ENCODE data around the gene DCDC1.

Gene DCDC1

GRCh38 chr11:31150841-31151240 is 218.7 kb downstream of the DCDC1 start:
- Histone ChIP-seq H3K27me3 (ENCODE audit: insufficient read depth, low read length, poor library complexity) (no peaks in the 10 kb centered on the region), H2AK5ac (ENCODE audit: low read length) (no peak overlapping the region), H4K5ac (ENCODE audit: low read length) (no peak overlapping the region), H3K23ac (ENCODE audit: low read length) (no peak overlapping the region), H3K36me3 (ENCODE audit: control insufficient read depth, insufficient read depth, low read length) (no peaks in the 10 kb centered on the region), H3K4me1 (ENCODE audit: control insufficient read depth, low read depth, low read length) (no peaks in the 10 kb centered on the region), H2BK15ac (replicated peaks; ENCODE audit: low read depth) (no peak overlapping the region), H3K18ac (ENCODE audit: low read length) (no peak overlapping the region), H3K79me2 (ENCODE audit: control insufficient read depth, insufficient read depth, low read length) (no peaks in the 10 kb centered on the region), H3K27ac (ENCODE audit: low read depth, low read length) (no peak overlapping the region), H3K79me1 (ENCODE audit: low read length) (no peaks in the 10 kb centered on the region), H3K4me2 (ENCODE audit: low read length) (no peak overlapping the region), H3K9ac (ENCODE audit: low read length) (no peak overlapping the region), H4K8ac (ENCODE audit: low read depth, low read length) (no peak overlapping the region), H2BK120ac (ENCODE audit: low read depth, low read length) (no peak overlapping the region), H2BK5ac (ENCODE audit: low read length) (no peak overlapping the region), H3K4ac (ENCODE audit: low read depth, low read length) (no peak overlapping the region), H3K56ac (ENCODE audit: low read length) (no peak overlapping the region), H3K4me3 (ENCODE audit: low read length) (no peak overlapping the region)
- WGBS (ENCODE audit: extremely low coverage, insufficient coverage, low lambda C conversion rate): no CpG with 5 or more reads among the region's 3 CpGs
- DNase-seq: no peak

GRCh38 chr11:31150011-31150410 is 219.5 kb downstream of the DCDC1 start:
- H4K5ac ChIP-seq (ENCODE audit: low read length): no peak overlapping the region
- no peak overlapping the region for H2BK5ac ChIP-seq (ENCODE audit: low read length)
- H3K4me3 ChIP-seq (ENCODE audit: low read length): no peak overlapping the region
- H3K4ac ChIP-seq (ENCODE audit: low read depth, low read length): no peak overlapping the region
- H2AK5ac ChIP-seq (ENCODE audit: low read length): no peak overlapping the region
- H4K8ac ChIP-seq (ENCODE audit: low read depth, low read length): no peak overlapping the region
- no peak overlapping the region for H3K23ac ChIP-seq (ENCODE audit: low read length)
- DNase-seq: no peak
- H3K4me2 ChIP-seq (ENCODE audit: low read length): no peak overlapping the region
- no peak overlapping the region for H3K27ac ChIP-seq (ENCODE audit: low read depth, low read length)
- H3K56ac ChIP-seq (ENCODE audit: low read length): no peak overlapping the region
- H3K79me1 ChIP-seq (ENCODE audit: low read length): no peaks in the 10 kb centered on the region
- no peaks in the 10 kb centered on the region for H3K27me3 ChIP-seq (ENCODE audit: insufficient read depth, low read length, poor library complexity)
- H3K36me3 ChIP-seq (ENCODE audit: control insufficient read depth, insufficient read depth, low read length): no peaks in the 10 kb centered on the region
- WGBS (ENCODE audit: extremely low coverage, insufficient coverage, low lambda C conversion rate): no CpG with 5 or more reads among the region's 2 CpGs
- H3K9ac ChIP-seq (ENCODE audit: low read length): no peak overlapping the region
- H2BK120ac ChIP-seq (ENCODE audit: low read depth, low read length): no peak overlapping the region
- H3K79me2 ChIP-seq (ENCODE audit: control insufficient read depth, insufficient read depth, low read length): no peaks in the 10 kb centered on the region
- H3K18ac ChIP-seq (ENCODE audit: low read length): no peak overlapping the region
- no peaks in the 10 kb centered on the region for H3K4me1 ChIP-seq (ENCODE audit: control insufficient read depth, low read depth, low read length)
- no peak overlapping the region for H2BK15ac ChIP-seq (replicated peaks; ENCODE audit: low read depth)

- Histone ChIP-seq H3K4me1 (ENCODE audit: control insufficient read depth, low read depth, low read length) (no peaks in the 10 kb centered on the region), H3K27me3 (ENCODE audit: insufficient read depth, low read length, poor library complexity) (no peaks in the 10 kb centered on the region), H3K79me1 (ENCODE audit: low read length) (no peaks in the 10 kb centered on the region), H4K8ac (ENCODE audit: low read depth, low read length) (no peak overlapping the region), H3K23ac (ENCODE audit: low read length) (no peak overlapping the region), H3K36me3 (ENCODE audit: control insufficient read depth, insufficient read depth, low read length) (no peaks in the 10 kb centered on the region), H3K4ac (ENCODE audit: low read depth, low read length) (no peak overlapping the region), H3K18ac (ENCODE audit: low read length) (no peak overlapping the region), H3K56ac (ENCODE audit: low read length) (no peak overlapping the region), H3K27ac (ENCODE audit: low read depth, low read length) (no peak overlapping the region), H2AK5ac (ENCODE audit: low read length) (no peak overlapping the region), H2BK5ac (ENCODE audit: low read length) (no peak overlapping the region), H2BK120ac (ENCODE audit: low read depth, low read length) (no peak overlapping the region), H3K79me2 (ENCODE audit: control insufficient read depth, insufficient read depth, low read length) (no peaks in the 10 kb centered on the region), H3K9ac (ENCODE audit: low read length) (no peak overlapping the region), H3K4me2 (ENCODE audit: low read length) (no peak overlapping the region), H2BK15ac (replicated peaks; ENCODE audit: low read depth) (no peak overlapping the region), H4K5ac (ENCODE audit: low read length) (no peak overlapping the region), H3K4me3 (ENCODE audit: low read length) (no peak overlapping the region)
- no peak for DNase-seq
- WGBS (ENCODE audit: extremely low coverage, insufficient coverage, low lambda C conversion rate): no CpG with 5 or more reads among the region's 6 CpGs
These were observed 227.8 kb downstream of the DCDC1 start for GRCh38 chr11:31141789-31142188.

GRCh38 chr11:31139479-31139878 is 230.1 kb downstream of the DCDC1 start:
- Histone ChIP-seq H2BK120ac (ENCODE audit: low read depth, low read length) (no peak overlapping the region), H3K9ac (ENCODE audit: low read length) (no peak overlapping the region), H3K79me1 (ENCODE audit: low read length) (no peaks in the 10 kb centered on the region), H2BK5ac (ENCODE audit: low read length) (no peak overlapping the region), H3K36me3 (ENCODE audit: control insufficient read depth, insufficient read depth, low read length) (no peaks in the 10 kb centered on the region), H3K27ac (ENCODE audit: low read depth, low read length) (no peak overlapping the region), H4K5ac (ENCODE audit: low read length) (no peak overlapping the region), H3K79me2 (ENCODE audit: control insufficient read depth, insufficient read depth, low read length) (no peaks in the 10 kb centered on the region), H3K18ac (ENCODE audit: low read length) (no peak overlapping the region), H3K27me3 (ENCODE audit: insufficient read depth, low read length, poor library complexity) (no peaks in the 10 kb centered on the region), H3K56ac (ENCODE audit: low read length) (no peak overlapping the region), H3K23ac (ENCODE audit: low read length) (no peak overlapping the region), H3K4me1 (ENCODE audit: control insufficient read depth, low read depth, low read length) (no peaks in the 10 kb centered on the region), H2AK5ac (ENCODE audit: low read length) (no peak overlapping the region), H3K4ac (ENCODE audit: low read depth, low read length) (no peak overlapping the region), H3K4me3 (ENCODE audit: low read length) (no peak overlapping the region), H2BK15ac (replicated peaks; ENCODE audit: low read depth) (no peak overlapping the region), H4K8ac (ENCODE audit: low read depth, low read length) (no peak overlapping the region), H3K4me2 (ENCODE audit: low read length) (no peak overlapping the region)
- DNase-seq: no peak
- WGBS (ENCODE audit: extremely low coverage, insufficient coverage, low lambda C conversion rate): no CpG with 5 or more reads among the region's 4 CpGs

GRCh38 chr11:31132531-31133421 is 236.8 kb downstream of the DCDC1 start:
- no peaks in the 10 kb centered on the region for H3K36me3 ChIP-seq (ENCODE audit: control insufficient read depth, insufficient read depth, low read length)
- no peaks in the 10 kb centered on the region for H3K79me2 ChIP-seq (ENCODE audit: control insufficient read depth, insufficient read depth, low read length)
- H3K4me3 ChIP-seq (ENCODE audit: low read length): no peak overlapping the region
- H2BK15ac ChIP-seq (replicated peaks; ENCODE audit: low read depth): no peak overlapping the region
- no peak overlapping the region for H3K27ac ChIP-seq (ENCODE audit: low read depth, low read length)
- no peak overlapping the region for H2AK5ac ChIP-seq (ENCODE audit: low read length)
- no peaks in the 10 kb centered on the region for H3K79me1 ChIP-seq (ENCODE audit: low read length)
- no peak overlapping the region for H3K4ac ChIP-seq (ENCODE audit: low read depth, low read length)
- H3K23ac ChIP-seq (ENCODE audit: low read length): no peak overlapping the region
- no peak overlapping the region for H3K56ac ChIP-seq (ENCODE audit: low read length)
- no peak for DNase-seq
- no peak overlapping the region for H4K5ac ChIP-seq (ENCODE audit: low read length)
- no peak overlapping the region for H2BK5ac ChIP-seq (ENCODE audit: low read length)
- H2BK120ac ChIP-seq (ENCODE audit: low read depth, low read length): no peak overlapping the region
- H3K4me2 ChIP-seq (ENCODE audit: low read length): no peak overlapping the region
- H4K8ac ChIP-seq (ENCODE audit: low read depth, low read length): no peak overlapping the region
- WGBS (ENCODE audit: extremely low coverage, insufficient coverage, low lambda C conversion rate): no CpG with 5 or more reads among the region's 6 CpGs
- no peak overlapping the region for H3K9ac ChIP-seq (ENCODE audit: low read length)
- H3K27me3 ChIP-seq (ENCODE audit: insufficient read depth, low read length, poor library complexity): no peaks in the 10 kb centered on the region
- H3K18ac ChIP-seq (ENCODE audit: low read length): no peak overlapping the region
- no peaks in the 10 kb centered on the region for H3K4me1 ChIP-seq (ENCODE audit: control insufficient read depth, low read depth, low read length)

GRCh38 chr11:31131760-31132159 is 237.8 kb downstream of the DCDC1 start:
- peaks cover 2% of the 10 kb centered on the region for H3K27me3 ChIP-seq (ENCODE audit: insufficient read depth, low read length, poor library complexity)
- no peaks in the 10 kb centered on the region for H3K79me1 ChIP-seq (ENCODE audit: low read length)
- H3K9ac ChIP-seq (ENCODE audit: low read length): no peak overlapping the region
- H3K27ac ChIP-seq (ENCODE audit: low read depth, low read length): no peak overlapping the region
- H3K18ac ChIP-seq (ENCODE audit: low read length): no peak overlapping the region
- H4K5ac ChIP-seq (ENCODE audit: low read length): no peak overlapping the region
- no peak overlapping the region for H2BK15ac ChIP-seq (replicated peaks; ENCODE audit: low read depth)
- no CpG with 5 or more reads among the region's 1 CpG for WGBS (ENCODE audit: extremely low coverage, insufficient coverage, low lambda C conversion rate)
- H3K4me1 ChIP-seq (ENCODE audit: control insufficient read depth, low read depth, low read length): peaks cover 2% of the 10 kb centered on the region
- no peak overlapping the region for H3K23ac ChIP-seq (ENCODE audit: low read length)
- H2AK5ac ChIP-seq (ENCODE audit: low read length): no peak overlapping the region
- H4K8ac ChIP-seq (ENCODE audit: low read depth, low read length): no peak overlapping the region
- no peaks in the 10 kb centered on the region for H3K36me3 ChIP-seq (ENCODE audit: control insufficient read depth, insufficient read depth, low read length)
- no peak overlapping the region for H2BK120ac ChIP-seq (ENCODE audit: low read depth, low read length)
- no peak overlapping the region for H3K56ac ChIP-seq (ENCODE audit: low read length)
- H2BK5ac ChIP-seq (ENCODE audit: low read length): no peak overlapping the region
- H3K4me2 ChIP-seq (ENCODE audit: low read length): no peak overlapping the region
- no peak overlapping the region for H3K4me3 ChIP-seq (ENCODE audit: low read length)
- no peak overlapping the region for H3K4ac ChIP-seq (ENCODE audit: low read depth, low read length)
- no peak for DNase-seq
- no peaks in the 10 kb centered on the region for H3K79me2 ChIP-seq (ENCODE audit: control insufficient read depth, insufficient read depth, low read length)
